Peyer's patch (tissue), 4 donors: Measurements from ENCODE around the gene MED10. TPM values are rescaled to one million over a fixed set of nuclear protein-coding genes. Genes with fewer than 3 reads are reported as not detected.
A peak's percentile ranks its signal among the peaks of the same experiment; 100 is the strongest.
"Not testable (repeated sequence)": the region's sequence is repeated elsewhere in the genome, so short reads cannot be mapped to it uniquely, and the experiment has no call there.

Source experiments
- DNase-seq, 3 donors: peaks; one replicate each; pipeline ENCODE4 v3.0.0-alpha.2; 2017 to 2019
- H3K27ac ChIP-seq, 4 donors: fragments of 200-600 bp; sonication (generic); one replicate each; pipeline ENCODE4 v1.5.1; 2016 to 2019
- H3K27me3 ChIP-seq, 2 donors: fragments of 200-600 bp; sonication (generic); one replicate each; pipeline ENCODE4 v1.5.1; 2019
- H3K36me3 ChIP-seq, 3 donors: fragments of 200-600 bp; sonication (generic); one replicate each; pipeline ENCODE4 v1.5.1; 2016 to 2019
- H3K4me1 ChIP-seq, 4 donors: fragments of 200-600 bp; sonication (generic); one replicate each; pipeline ENCODE4 v1.5.1; 2016 to 2019
- H3K4me3 ChIP-seq, 4 donors: fragments of 200-600 bp; sonication (generic); 1 replicate in 3 of 4; 2 replicates in 1 of 4; pipeline ENCODE4 v1.5.1; 2016 to 2019; ENCODE audit warnings: mild to moderate bottlenecking in 1 of 4
- H3K9me3 ChIP-seq, 4 donors: fragments of 200-600 bp; sonication (generic); one replicate each; pipeline ENCODE4 v1.5.1; 2016 to 2019; ENCODE audit warnings: mild to moderate bottlenecking in 1 of 4
- POLR2A ChIP-seq, 2 donors: fragments of 450-650 bp; IDR thresholded peaks; one replicate each; pipeline ENCODE4 v1.5.1; 2017; ENCODE audit warnings: antibody characterized with exemption in 2 of 2, mild to moderate bottlenecking in 2 of 2, moderate library complexity in 2 of 2
- total RNA-seq, 4 donors: library from RNA; depleted of rRNA; stranded (reverse); fragments of >200 nt; gene quantifications; one replicate each; pipeline ENCODE4 v1.1.0, GENCODE V29; 2016
- TF ChIP-seq, protein P1 (sequence below), 6 experiments: fragments of 450-650 bp in 4 of 6; fragments of 200-600 bp in 2 of 6; sonication (generic) in 1 of 6; IDR thresholded peaks; one replicate each; pipeline ENCODE4 v1.5.1; 2017 to 2019; ENCODE audit warnings: antibody characterized with exemption in 6 of 6, mild to moderate bottlenecking in 3 of 6, moderate library complexity in 1 of 6

The MED10 gene
- total RNA-seq, 4 donors from 2014 or later = 20.8 to 42.9 (median 26.5) TPM

DNA sequence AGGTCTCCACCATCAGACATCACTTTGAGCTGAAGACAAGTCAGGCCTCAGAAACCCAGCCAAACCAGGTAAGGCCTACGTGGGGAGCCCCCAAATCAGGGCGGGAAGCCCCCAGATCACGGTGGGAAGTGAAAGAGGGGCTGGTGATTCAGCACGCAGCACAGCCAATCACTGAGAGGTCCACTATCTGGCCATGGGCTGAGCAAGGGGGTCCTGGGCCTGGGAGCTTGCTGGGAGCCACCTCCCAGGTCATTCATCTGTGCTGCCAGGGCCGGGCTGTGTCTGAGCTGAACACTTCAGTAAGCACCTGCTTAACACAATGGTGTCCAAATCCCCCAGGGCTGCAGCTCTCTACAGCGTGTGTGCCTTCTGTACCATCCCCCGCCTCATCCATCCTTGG is 15.5 kb downstream of the MED10 start:
- no peaks in the 10 kb centered on the region for H3K9me3 ChIP-seq
- TF ChIP-seq, protein P1, sequence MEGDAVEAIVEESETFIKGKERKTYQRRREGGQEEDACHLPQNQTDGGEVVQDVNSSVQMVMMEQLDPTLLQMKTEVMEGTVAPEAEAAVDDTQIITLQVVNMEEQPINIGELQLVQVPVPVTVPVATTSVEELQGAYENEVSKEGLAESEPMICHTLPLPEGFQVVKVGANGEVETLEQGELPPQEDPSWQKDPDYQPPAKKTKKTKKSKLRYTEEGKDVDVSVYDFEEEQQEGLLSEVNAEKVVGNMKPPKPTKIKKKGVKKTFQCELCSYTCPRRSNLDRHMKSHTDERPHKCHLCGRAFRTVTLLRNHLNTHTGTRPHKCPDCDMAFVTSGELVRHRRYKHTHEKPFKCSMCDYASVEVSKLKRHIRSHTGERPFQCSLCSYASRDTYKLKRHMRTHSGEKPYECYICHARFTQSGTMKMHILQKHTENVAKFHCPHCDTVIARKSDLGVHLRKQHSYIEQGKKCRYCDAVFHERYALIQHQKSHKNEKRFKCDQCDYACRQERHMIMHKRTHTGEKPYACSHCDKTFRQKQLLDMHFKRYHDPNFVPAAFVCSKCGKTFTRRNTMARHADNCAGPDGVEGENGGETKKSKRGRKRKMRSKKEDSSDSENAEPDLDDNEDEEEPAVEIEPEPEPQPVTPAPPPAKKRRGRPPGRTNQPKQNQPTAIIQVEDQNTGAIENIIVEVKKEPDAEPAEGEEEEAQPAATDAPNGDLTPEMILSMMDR (IDR thresholded peaks at IDR 0.05) = no peak
- no peak for TF ChIP-seq POLR2A (IDR thresholded peaks at IDR 0.05)
- no peak overlapping the region for H3K27ac ChIP-seq
- H3K4me1 ChIP-seq = no peaks in the 10 kb centered on the region
- no peak overlapping the region for H3K4me3 ChIP-seq
- H3K27me3 ChIP-seq = no peaks in the 10 kb centered on the region
- H3K36me3 ChIP-seq = no peaks in the 10 kb centered on the region
- DNase-seq = peak in 1 of 3 donors; percentile 2

DNA sequence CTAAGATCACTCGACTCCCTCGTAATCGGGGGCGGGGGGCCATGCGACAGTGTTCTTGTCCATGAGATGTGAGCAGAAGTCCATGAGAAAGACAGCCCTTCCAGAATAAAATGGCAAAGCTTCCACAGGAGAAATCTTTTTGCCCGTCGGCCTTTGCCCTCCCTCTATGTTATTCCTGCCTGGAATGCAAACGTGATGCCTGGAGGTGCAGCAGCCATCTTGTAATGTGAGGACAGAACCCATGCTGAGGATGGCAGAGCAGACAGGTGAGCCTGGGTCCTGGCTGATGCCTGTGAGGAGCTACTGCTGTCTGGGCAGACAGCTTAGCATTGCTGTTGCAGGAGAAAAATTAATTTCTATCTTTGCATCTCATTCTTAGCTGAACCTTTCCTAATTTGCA is 17.2 kb downstream of the MED10 start:
- no peak overlapping the region for H3K27ac ChIP-seq
- DNase-seq = no peak
- no peak overlapping the region for H3K4me3 ChIP-seq
- H3K27me3 ChIP-seq = no peaks in the 10 kb centered on the region
- no peak for TF ChIP-seq POLR2A (IDR thresholded peaks at IDR 0.05)
- TF ChIP-seq, protein P1 (IDR thresholded peaks at IDR 0.05) = no peak
- H3K9me3 ChIP-seq = no peaks in the 10 kb centered on the region
- H3K4me1 ChIP-seq = no peaks in the 10 kb centered on the region
- H3K36me3 ChIP-seq = no peaks in the 10 kb centered on the region

DNA sequence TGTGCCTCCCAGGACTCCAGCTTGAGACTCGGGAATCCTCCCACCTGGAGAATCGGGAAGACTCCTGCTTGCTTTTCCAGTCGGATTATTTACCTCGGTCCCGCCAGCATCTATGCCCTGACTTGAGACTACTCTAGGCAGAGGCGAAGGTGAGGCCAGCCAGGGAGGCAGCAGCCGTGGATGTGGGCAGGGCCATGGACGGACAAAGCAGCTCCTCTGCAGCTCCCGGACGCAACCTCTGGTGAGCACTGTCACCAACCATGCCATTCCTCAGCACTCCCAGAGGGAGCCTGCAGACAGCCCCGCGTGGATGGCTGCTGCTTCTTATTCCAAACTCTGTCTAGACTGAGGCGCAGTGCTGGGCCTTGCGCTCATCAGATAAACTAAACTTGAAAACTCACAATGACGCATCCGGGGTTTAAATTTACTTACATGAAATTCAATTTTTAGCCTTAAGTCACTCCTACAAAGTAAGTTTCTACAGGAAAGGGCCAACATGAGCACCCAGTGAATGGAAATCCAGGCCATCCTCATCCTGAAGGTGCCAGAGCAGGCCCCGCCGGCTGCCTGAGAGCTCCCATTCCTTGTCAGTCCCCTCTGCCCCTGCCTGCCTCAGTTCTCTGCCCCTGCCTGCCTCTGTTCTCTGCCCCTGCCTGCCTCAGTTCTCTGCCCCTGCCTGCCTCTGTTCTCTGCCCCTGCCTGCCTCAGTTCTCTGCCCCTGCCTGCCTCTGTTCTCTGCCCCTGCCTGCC is 17.8 kb downstream of the MED10 start:
- no peaks in the 10 kb centered on the region for H3K27me3 ChIP-seq
- no peaks in the 10 kb centered on the region for H3K4me1 ChIP-seq
- H3K4me3 ChIP-seq = no peak overlapping the region
- no peak for DNase-seq
- no peak for TF ChIP-seq POLR2A (IDR thresholded peaks at IDR 0.05)
- TF ChIP-seq, protein P1 (IDR thresholded peaks at IDR 0.05) = no peak
- H3K36me3 ChIP-seq = no peaks in the 10 kb centered on the region
- H3K9me3 ChIP-seq = no peaks in the 10 kb centered on the region
- H3K27ac ChIP-seq = no peak overlapping the region

GRCh38 chr5:6359555-6360322 is 18.6 kb downstream of the MED10 start:
- Histone ChIP-seq H3K27me3 (no peaks in the 10 kb centered on the region), H3K27ac (no peak overlapping the region)
- TF ChIP-seq POLR2A (IDR thresholded peaks at IDR 0.05) = no peak
- TF ChIP-seq, protein P1 (IDR thresholded peaks at IDR 0.05) = no peak

DNA sequence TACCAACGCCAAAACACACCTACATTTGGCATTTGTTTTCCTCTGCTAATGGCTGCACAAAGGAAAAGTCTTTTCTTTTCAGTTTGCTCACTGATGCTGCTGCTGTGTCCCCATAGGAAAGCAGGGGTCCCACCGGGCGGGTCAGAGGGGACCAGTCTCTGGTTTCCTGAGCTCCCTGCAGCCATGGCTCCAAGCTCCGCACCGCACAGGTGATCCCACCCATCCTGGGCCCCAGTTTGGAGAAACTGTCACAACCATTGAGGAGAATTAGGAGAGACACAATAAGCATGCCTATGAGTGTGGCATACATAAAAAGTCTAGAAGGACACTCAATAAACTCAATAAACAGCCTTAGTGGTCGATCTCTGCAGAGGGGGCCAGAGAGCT is 19.9 kb downstream of the MED10 start:
- H3K27ac ChIP-seq = no peak overlapping the region
- no peak for DNase-seq
- H3K36me3 ChIP-seq = no peaks in the 10 kb centered on the region

More at GRCh38 chr5:6359555-6360322, 18.6 kb downstream of the MED10 start:
- no peak overlapping the region for H3K4me3 ChIP-seq
- DNase-seq = no peak
- no peaks in the 10 kb centered on the region for H3K4me1 ChIP-seq
- no peaks in the 10 kb centered on the region for H3K36me3 ChIP-seq
- H3K9me3 ChIP-seq = no peaks in the 10 kb centered on the region

GRCh38 chr5:6357817-6358433 is 20.4 kb downstream of the MED10 start:
- not testable (repeated sequence) for H3K4me3 ChIP-seq, H3K27ac ChIP-seq, H3K4me1 ChIP-seq, H3K27me3 ChIP-seq, DNase-seq, H3K36me3 ChIP-seq, H3K9me3 ChIP-seq

More for the DNA sequence above, 19.9 kb downstream of the MED10 start:
- no peaks in the 10 kb centered on the region for H3K4me1 ChIP-seq
- H3K4me3 ChIP-seq = no peak overlapping the region
- TF ChIP-seq, protein P1 (IDR thresholded peaks at IDR 0.05) = no peak
- no peak for TF ChIP-seq POLR2A (IDR thresholded peaks at IDR 0.05)
- H3K9me3 ChIP-seq = no peaks in the 10 kb centered on the region
- no peaks in the 10 kb centered on the region for H3K27me3 ChIP-seq
